ENCODE data around the gene AFF1.

AFF1 gene

GRCh38 chr4:86924811-86925210, 10.0 kb upstream of the AFF1 start:
- DNase-seq = no peak

- no peak for DNase-seq
Measured at GRCh38 chr4:86926435-86927086, 8.2 kb upstream of the AFF1 start.

- no peak for DNase-seq
Measured at GRCh38 chr4:86927843-86928395, 6.9 kb upstream of the AFF1 start.

GRCh38 chr4:86928400-86929255, 6.2 kb upstream of the AFF1 start:
- DNase-seq = no peak

GRCh38 chr4:86934147-86934770, 552 bp upstream of the AFF1 start:
- DNase-seq = no peak

- no peak for DNase-seq
Measured at GRCh38 chr4:86935566-86935852, 698 bp downstream of the AFF1 start.

- DNase-seq = no peak
Measured at GRCh38 chr4:86935853-86936733, 1.3 kb downstream of the AFF1 start.

- DNase-seq = no peak
Measured at GRCh38 chr4:86938771-86939520, 4.1 kb downstream of the AFF1 start.

GRCh38 chr4:86939729-86940575, 5.1 kb downstream of the AFF1 start:
- DNase-seq = no peak

- no peak for DNase-seq
Measured at GRCh38 chr4:86940920-86941460, 6.2 kb downstream of the AFF1 start.

- DNase-seq = no peak
Measured at GRCh38 chr4:86942185-86942666, 7.4 kb downstream of the AFF1 start.

- no peak for DNase-seq
Measured at GRCh38 chr4:86944964-86945781, 10.4 kb downstream of the AFF1 start.

- DNase-seq = no peak
Measured at GRCh38 chr4:86946868-86947500, 12.2 kb downstream of the AFF1 start.

GRCh38 chr4:86947501-86948120, 12.8 kb downstream of the AFF1 start:
- DNase-seq = no peak

GRCh38 chr4:86948276-86948675, 13.5 kb downstream of the AFF1 start:
- no peak for DNase-seq

- DNase-seq = no peak
Measured at GRCh38 chr4:86950831-86951525, 16.2 kb downstream of the AFF1 start.

- DNase-seq = no peak
Measured at GRCh38 chr4:86955888-86956451, 21.2 kb downstream of the AFF1 start.

- DNase-seq = no peak
Measured at GRCh38 chr4:86957215-86957614, 22.4 kb downstream of the AFF1 start.

All from NCI-H2171 (cell line).